A549 (cell line): ENCODE measurements around the gene PAM.

Experiments
- HOXA7 ChIP-seq: fragments of 250-450 bp; sonication (Bioruptor Pico); IDR thresholded peaks from 2 replicates; pipeline ENCODE4 v1.5.0; 2020; ENCODE audit warnings: mild to moderate bottlenecking, moderate library complexity
- HOXB13 ChIP-seq: fragments of 250-450 bp; sonication (Bioruptor Pico); IDR thresholded peaks from 2 replicates; pipeline ENCODE4 v1.5.0; 2020; ENCODE audit warnings: low read depth, mild to moderate bottlenecking, moderate library complexity
- MAX ChIP-seq: IDR thresholded peaks from 2 replicates; pipeline ENCODE4 v1.6.1; 2012
- MYC ChIP-seq: IDR thresholded peaks from 2 replicates; pipeline ENCODE4 v1.6.1; 2012; ENCODE audit warnings: mild to moderate bottlenecking, inconsistent platforms, low read length, improper control_type of control experiment, borderline replicate concordance
- TF ChIP-seq, protein P1 (sequence below): fragments of >200 bp; sonication (Bioruptor Twin); formaldehyde crosslinking; IDR thresholded peaks from 3 replicates; pipeline ENCODE4 v1.5.1; 2016

- TF ChIP-seq, protein P1, sequence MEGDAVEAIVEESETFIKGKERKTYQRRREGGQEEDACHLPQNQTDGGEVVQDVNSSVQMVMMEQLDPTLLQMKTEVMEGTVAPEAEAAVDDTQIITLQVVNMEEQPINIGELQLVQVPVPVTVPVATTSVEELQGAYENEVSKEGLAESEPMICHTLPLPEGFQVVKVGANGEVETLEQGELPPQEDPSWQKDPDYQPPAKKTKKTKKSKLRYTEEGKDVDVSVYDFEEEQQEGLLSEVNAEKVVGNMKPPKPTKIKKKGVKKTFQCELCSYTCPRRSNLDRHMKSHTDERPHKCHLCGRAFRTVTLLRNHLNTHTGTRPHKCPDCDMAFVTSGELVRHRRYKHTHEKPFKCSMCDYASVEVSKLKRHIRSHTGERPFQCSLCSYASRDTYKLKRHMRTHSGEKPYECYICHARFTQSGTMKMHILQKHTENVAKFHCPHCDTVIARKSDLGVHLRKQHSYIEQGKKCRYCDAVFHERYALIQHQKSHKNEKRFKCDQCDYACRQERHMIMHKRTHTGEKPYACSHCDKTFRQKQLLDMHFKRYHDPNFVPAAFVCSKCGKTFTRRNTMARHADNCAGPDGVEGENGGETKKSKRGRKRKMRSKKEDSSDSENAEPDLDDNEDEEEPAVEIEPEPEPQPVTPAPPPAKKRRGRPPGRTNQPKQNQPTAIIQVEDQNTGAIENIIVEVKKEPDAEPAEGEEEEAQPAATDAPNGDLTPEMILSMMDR: no peak
- TF ChIP-seq MAX (no peak), MYC (no peak), HOXA7 (CRISPR knock-in tag) (no peak), HOXB13 (no peak)
Observed at GRCh38 chr5:102731693-102732092, 23.4 kb upstream of the PAM start.
